Pancreas (tissue), 10 donors: ENCODE data around the gene NPM1. TPM values are rescaled to one million over a fixed set of nuclear protein-coding genes. Genes with fewer than 3 reads are reported as not detected.

Source experiments
- ATAC-seq, 4 donors: fragments of 200-7000 bp; cut with Tn5 transposase; one replicate each; pipeline versions ENCODE4 v1.8.0 to v1.9.1; 2020; ENCODE audit warnings: mild to moderate bottlenecking in 4 of 4, moderate library complexity in 4 of 4
- DNase-seq, 6 donors: peaks; one replicate each; pipeline ENCODE4 v3.0.0-alpha.2; 2020
- FAIRE-seq: peaks from 2 replicates; lab custom pipeline; 2012; peaks lifted over from hg19 to GRCh38; lab: Jason Lieb, UNC
- H3K27ac ChIP-seq, 4 donors: fragments of 200-600 bp; sonication (generic); 1 replicate in 3 of 4; 2 replicates in 1 of 4; pipeline versions ENCODE4 v1.5.0 to v1.8.0; 2020
- H3K27me3 ChIP-seq, 4 donors: fragments of 200-600 bp; one replicate each; pipeline ENCODE4 v1.8.0; 2021
- H3K36me3 ChIP-seq, 3 donors: fragments of 200-600 bp; sonication (generic) in 1 of 3; one replicate each; pipeline versions ENCODE4 v1.5.0 to v1.8.0; 2020 to 2021
- H3K4me1 ChIP-seq, 3 donors: fragments of 200-600 bp; one replicate each; pipeline ENCODE4 v1.8.0; 2021
- H3K4me3 ChIP-seq, 4 donors: fragments of 200-600 bp; sonication (generic) in 2 of 4; one replicate each; pipeline versions ENCODE4 v1.5.0 to v1.8.0; 2020 to 2021
- H3K9me3 ChIP-seq, 4 donors: fragments of 200-600 bp; one replicate each; pipeline ENCODE4 v1.8.0; 2021
- WGBS, 2 donors: extraction: QIAGEN DNeasy Blood & Tissue Kit; methylation state at CpG; one replicate each; pipeline ENCODE4 v1.1.7; 2013; 5-methylcytosine and 5-hydroxymethylcytosine counted together
- intact Hi-C, 3 donors: fragments of 100-400 bp; cut with DNase I; formaldehyde crosslinking; loops; one replicate each; pipeline versions ENCODE4 v1.11.1 to v1.14.2; 2022
- microRNA-seq, 2 donors: library from miRNA; unstranded; fragments of <30 nt; microRNA quantifications; one replicate each; pipeline versions ENCODE4 to v1.1.0, GENCODE V29; 2019 to 2020
- polyA plus RNA-seq, 2 donors: library from polyadenylated mRNA; stranded (reverse); fragments of 200-250 nt; gene quantifications; one replicate each; pipeline ENCODE4 v1.2.3, GENCODE V29; 2013
- total RNA-seq, 6 donors: library from RNA; stranded (reverse); fragmentation: NEBNext Ultra II Directional in 4 of 6; extraction: Animal tissue kit (Norgen Biotek cat#: 25700) in 4 of 6; gene quantifications; one replicate each; pipeline versions ENCODE4 v1.2.1 to v1.2.4, GENCODE V29; 2021 to 2023
- TF ChIP-seq, protein P1 (sequence below), 4 donors: fragments of 200-600 bp; sonication (generic) in 3 of 4; IDR thresholded peaks; one replicate each; pipeline versions ENCODE4 v1.5.0 to v1.8.0; 2021; ENCODE audit warnings: antibody characterized with exemption in 4 of 4
- donor health status: healthy with polysubstance abuse.
- donor health status: DM: no; HTN: no; CAD: no; lungs with moderate emphysema.
- donor health status: DM: no; HTN: no; CAD: no.
- donor health status: control.
- donor health status: control.
- donor health status: Bipolar disorder and iron deficiency.
- donor health status: DM: yes; HTN: yes; CAD: no.
- donor health status: DM: no; HTN: no; CAD: no.
- donor health status: DM: no; HTN: no; CAD: no.
- donor health status: DM: yes; HTN: yes; CAD: no.

Gene NPM1
- total and polyA plus RNA-seq, 8 donors: 412 to 942 (median 682) TPM

DNA sequence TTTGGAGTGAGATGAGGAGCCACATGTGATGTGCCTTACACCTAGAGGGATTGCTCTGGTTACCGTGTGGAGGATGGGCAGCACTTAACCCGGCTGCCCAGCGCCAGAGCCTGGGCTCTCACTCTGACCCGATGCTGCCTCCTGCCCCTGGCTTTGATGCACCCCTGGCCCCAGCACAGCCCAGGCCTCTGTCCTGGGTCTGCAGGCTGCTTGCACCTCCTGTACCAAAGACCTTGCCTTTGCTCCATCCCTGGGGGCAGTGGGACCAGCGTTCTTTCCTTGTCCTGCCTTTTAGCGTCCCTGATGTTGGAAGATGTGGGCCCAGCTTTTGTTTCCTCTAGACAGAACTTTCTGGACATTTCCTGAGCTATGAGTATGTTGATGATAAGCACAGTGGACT, 72.2 kb downstream of the NPM1 start:
- intact Hi-C loops: no loop called here
- no peak overlapping the region for H3K27ac ChIP-seq
- no peaks in the 10 kb centered on the region for H3K4me1 ChIP-seq
- H3K9me3 ChIP-seq: no peaks in the 10 kb centered on the region
- no peak for ATAC-seq
- no peak for DNase-seq
- 78 to 84% methylated on average over 5 to 6 of the region's 6 CpGs for WGBS, 2 donors
- no peaks in the 10 kb centered on the region for H3K36me3 ChIP-seq
- no peak overlapping the region for H3K4me3 ChIP-seq
- FAIRE-seq: no peak
- TF ChIP-seq, protein P1, sequence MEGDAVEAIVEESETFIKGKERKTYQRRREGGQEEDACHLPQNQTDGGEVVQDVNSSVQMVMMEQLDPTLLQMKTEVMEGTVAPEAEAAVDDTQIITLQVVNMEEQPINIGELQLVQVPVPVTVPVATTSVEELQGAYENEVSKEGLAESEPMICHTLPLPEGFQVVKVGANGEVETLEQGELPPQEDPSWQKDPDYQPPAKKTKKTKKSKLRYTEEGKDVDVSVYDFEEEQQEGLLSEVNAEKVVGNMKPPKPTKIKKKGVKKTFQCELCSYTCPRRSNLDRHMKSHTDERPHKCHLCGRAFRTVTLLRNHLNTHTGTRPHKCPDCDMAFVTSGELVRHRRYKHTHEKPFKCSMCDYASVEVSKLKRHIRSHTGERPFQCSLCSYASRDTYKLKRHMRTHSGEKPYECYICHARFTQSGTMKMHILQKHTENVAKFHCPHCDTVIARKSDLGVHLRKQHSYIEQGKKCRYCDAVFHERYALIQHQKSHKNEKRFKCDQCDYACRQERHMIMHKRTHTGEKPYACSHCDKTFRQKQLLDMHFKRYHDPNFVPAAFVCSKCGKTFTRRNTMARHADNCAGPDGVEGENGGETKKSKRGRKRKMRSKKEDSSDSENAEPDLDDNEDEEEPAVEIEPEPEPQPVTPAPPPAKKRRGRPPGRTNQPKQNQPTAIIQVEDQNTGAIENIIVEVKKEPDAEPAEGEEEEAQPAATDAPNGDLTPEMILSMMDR (IDR thresholded peaks at IDR 0.05): no peak
- no peaks in the 10 kb centered on the region for H3K27me3 ChIP-seq

Small RNA genes within 50 kb of the gene (microRNA-seq; reads per million reads assigned to microRNA genes)
- 0.88 to 3.1 reads per million in 2 donors for gene MIR3912

Other genes starting within 250 kb of the NPM1 start
- gene TLX3, start 78.6 kb upstream of the NPM1 start, total RNA-seq: not detected
- not detected for gene TLX3, start 78.6 kb upstream of the NPM1 start, polyA plus RNA-seq
- under 1 TPM; 0.13 to 0.97 (median 0.31) TPM for gene FGF18, start 31.8 kb downstream of the NPM1 start, total RNA-seq
- under 1 TPM; 0.38 to 0.52 TPM for gene FGF18, start 31.8 kb downstream of the NPM1 start, polyA plus RNA-seq